BLaER1 (cell line): ENCODE measurements around the gene MAP2K2.

Experiments used
- H3K27ac ChIP-seq: shearing (Covaris generic); formaldehyde crosslinking; 2 replicates; pipeline ENCODE4 v1.8.1; 2022
- H3K27me3 ChIP-seq: shearing (Covaris generic); formaldehyde crosslinking; 2 replicates; pipeline ENCODE4 v1.8.1; 2022
- H3K36me3 ChIP-seq: shearing (Covaris generic); formaldehyde crosslinking; 2 replicates; pipeline ENCODE4 v1.8.1; 2022
- H3K4me1 ChIP-seq: shearing (Covaris generic); formaldehyde crosslinking; 2 replicates; pipeline ENCODE4 v1.8.1; 2022
- H3K4me2 ChIP-seq: shearing (Covaris generic); formaldehyde crosslinking; 2 replicates; pipeline ENCODE4 v1.8.1; 2022
- H3K4me3 ChIP-seq: shearing (Covaris generic); formaldehyde crosslinking; 2 replicates; pipeline ENCODE4 v1.8.1; 2022
- H3K9ac ChIP-seq: shearing (Covaris generic); formaldehyde crosslinking; 2 replicates; pipeline ENCODE4 v1.8.1; 2022
- H3K9me3 ChIP-seq: shearing (Covaris generic); formaldehyde crosslinking; 2 replicates; pipeline ENCODE4 v1.8.1; 2022
- H4K20me1 ChIP-seq: shearing (Covaris generic); formaldehyde crosslinking; 2 replicates; pipeline ENCODE4 v1.8.1; 2022
- Cebpa-rat ChIP-seq: shearing (Covaris generic); IDR thresholded peaks from 2 replicates; pipeline ENCODE4 v1.8.1; 2022

The MAP2K2 gene

DNA sequence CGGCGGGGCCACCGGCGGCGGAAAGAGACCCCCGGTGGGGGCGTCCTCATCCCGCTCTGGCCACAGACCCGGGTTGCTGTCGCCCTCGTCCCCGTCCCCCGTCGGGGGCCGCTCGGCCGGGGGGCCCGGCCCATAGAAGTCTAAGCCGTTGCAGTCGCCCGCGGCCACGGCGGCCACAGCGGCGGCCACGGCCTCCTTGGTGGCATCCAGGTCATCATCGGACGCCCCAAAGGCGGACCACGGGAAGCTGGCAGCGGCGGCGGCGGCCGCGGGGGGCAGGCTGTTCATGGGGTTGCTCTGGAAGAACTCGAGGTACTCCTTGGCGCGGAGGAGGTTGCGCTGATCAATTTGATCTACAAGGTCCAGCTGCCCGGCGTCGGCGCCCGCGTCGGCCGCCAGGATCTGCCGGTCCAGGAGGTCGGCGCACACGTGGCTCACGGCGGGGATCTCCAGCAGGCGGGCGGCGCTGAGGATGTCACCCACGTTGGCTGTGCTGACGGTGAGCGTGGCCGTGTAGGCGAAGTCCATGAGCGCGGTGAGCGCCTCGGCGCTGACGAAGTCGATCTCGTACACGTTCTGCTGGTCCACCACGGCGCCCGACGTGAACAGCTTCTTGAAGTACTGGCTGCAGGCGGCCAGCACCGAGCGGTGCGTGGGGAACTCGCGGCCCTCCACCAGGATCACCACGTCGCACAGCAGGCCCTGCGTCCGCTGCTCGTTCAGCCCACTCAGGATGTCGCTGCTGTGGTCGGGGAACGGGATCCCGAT lies 69.3 kb downstream of the MAP2K2 start:
- Histone ChIP-seq H3K9me3 (no peaks in the 10 kb centered on the region), H3K27ac (no peak overlapping the region), H4K20me1 (peaks cover 100% of the 10 kb centered on the region), H3K4me2 (no peak overlapping the region), H3K9ac (no peak overlapping the region), H3K36me3 (peaks cover 93% of the 10 kb centered on the region), H3K4me3 (no peak overlapping the region), H3K27me3 (no peaks in the 10 kb centered on the region), H3K4me1 (no peaks in the 10 kb centered on the region)
- no peak for TF ChIP-seq Cebpa-rat

DNA sequence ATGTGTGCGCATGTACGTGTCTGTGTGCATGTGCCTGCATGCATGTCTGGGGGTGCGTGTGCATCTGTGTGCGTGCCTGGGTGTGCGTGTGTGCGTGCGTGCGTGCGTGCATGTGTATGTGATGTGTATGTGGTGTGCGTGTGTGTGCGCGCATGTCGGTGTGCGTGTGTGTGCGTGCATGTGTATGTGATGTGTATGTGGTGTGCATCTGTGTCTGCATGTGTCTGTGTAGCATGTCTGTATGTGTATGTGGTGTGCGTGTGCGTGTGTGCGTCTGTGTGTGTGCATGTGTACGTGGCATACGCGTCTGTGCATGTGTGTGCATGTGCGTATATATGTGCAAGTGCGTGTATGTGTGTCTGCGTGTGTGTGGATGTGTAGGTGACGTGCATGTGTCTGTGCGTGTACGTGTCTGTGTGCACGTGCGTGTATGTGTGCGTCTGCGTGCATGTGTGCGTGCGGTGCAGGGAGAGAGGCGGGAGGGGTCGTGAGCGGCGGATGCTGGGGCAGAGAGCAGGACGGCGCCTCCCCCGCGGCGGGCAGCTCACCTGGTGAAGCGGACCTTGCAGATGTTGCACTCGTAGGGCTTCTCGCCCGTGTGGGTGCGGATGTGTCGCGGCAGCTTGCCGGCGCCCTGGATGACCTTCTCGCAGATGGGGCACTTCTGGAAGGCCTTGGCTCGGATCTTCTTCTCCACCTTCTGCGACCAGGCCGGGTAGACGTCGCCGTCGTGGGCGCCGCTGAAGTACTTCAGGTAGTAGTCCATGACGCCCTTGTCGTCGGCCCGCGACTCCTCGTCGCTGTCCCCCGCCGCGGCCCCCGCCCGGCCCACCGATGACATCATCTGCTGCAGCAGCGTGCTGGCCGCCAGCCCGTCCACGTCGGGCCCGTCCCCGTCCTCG lies 70.2 kb downstream of the MAP2K2 start:
- Histone ChIP-seq H3K9ac (no peak overlapping the region), H3K4me2 (no peak overlapping the region), H3K36me3 (peaks cover 94% of the 10 kb centered on the region)

DNA sequence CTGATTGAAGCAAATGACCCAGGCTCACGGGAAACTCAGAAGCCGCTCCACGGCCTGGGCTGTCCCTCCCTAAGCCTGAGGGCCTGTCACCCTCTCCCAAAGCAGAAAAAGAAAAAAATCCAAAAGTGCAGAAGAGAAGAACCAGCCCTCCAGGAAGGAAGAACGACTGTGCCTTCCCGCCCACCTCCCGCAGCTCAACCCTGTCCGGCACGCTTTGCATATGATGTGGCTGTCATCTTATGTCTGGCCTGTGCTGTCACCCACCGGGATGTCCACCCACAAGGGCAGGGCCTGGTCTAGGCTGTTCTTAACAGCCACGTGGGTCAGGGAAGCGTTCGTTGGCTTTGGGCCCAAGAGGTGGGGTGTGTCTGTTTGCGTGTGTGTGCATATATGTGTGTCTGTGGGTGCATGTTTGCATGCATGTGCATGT lies 70.9 kb downstream of the MAP2K2 start:
- Histone ChIP-seq H4K20me1 (peaks cover 100% of the 10 kb centered on the region), H3K36me3 (peaks cover 95% of the 10 kb centered on the region), H3K27ac (no peak overlapping the region), H3K27me3 (no peaks in the 10 kb centered on the region), H3K9ac (no peak overlapping the region), H3K9me3 (no peaks in the 10 kb centered on the region), H3K4me3 (no peak overlapping the region), H3K4me2 (no peak overlapping the region), H3K4me1 (no peaks in the 10 kb centered on the region)
- TF ChIP-seq Cebpa-rat: no peak

More for the DNA sequence above, 70.2 kb downstream of the MAP2K2 start:
- H3K4me1 ChIP-seq: no peaks in the 10 kb centered on the region
- H4K20me1 ChIP-seq: peaks cover 100% of the 10 kb centered on the region
- H3K27me3 ChIP-seq: no peaks in the 10 kb centered on the region
- no peak overlapping the region for H3K4me3 ChIP-seq
- no peak for TF ChIP-seq Cebpa-rat
- no peaks in the 10 kb centered on the region for H3K9me3 ChIP-seq
- H3K27ac ChIP-seq: no peak overlapping the region

DNA sequence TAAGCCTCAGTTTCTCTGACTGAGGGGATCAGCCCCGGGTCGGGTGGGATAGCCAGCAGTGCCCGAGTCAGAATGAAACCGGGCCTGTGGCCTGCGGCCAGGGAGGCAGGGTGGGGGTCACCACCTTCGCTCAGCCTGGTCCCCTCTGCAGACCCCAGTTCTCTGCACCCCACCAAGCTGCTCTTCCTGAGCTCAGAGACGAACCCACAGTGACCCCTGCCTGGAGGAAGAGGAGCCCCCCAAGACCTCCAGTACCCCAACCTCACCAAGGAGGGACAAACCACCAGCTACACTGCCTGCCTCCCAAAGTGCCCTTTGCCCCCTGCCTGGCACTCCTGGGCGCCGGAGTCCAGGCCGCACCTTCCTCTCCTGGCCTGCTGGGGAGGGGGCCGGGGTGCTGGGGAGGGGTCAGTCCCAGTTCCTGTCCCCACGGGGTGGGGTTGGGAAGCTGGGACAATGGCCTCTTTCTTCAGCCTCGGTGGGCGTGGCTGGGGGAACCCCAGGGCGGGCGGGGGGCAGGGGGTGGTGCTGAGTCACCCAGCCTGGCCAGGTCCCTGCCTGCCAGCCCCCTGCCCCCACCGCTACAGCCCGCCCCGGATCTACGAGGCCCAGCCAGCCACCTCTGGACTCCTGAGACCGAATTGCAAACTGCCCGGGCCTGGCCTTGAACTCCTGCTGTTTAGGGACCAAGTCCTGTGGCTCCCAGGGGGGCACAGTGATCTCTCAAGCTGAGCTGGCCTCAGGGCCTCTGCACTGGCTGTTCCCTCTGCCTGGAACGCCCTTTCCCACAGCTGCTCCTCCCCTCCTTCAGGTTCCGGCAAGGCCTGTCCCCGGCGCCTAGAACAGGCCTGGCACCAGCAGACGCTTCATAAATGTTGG lies 71.6 kb downstream of the MAP2K2 start:
- Histone ChIP-seq H3K9ac (no peak overlapping the region), H3K4me3 (no peak overlapping the region), H3K9me3 (no peaks in the 10 kb centered on the region), H3K27ac (no peak overlapping the region), H3K36me3 (peaks cover 94% of the 10 kb centered on the region), H3K27me3 (no peaks in the 10 kb centered on the region), H3K4me2 (no peak overlapping the region), H3K4me1 (no peaks in the 10 kb centered on the region), H4K20me1 (peaks cover 100% of the 10 kb centered on the region)
- TF ChIP-seq Cebpa-rat: no peak

DNA sequence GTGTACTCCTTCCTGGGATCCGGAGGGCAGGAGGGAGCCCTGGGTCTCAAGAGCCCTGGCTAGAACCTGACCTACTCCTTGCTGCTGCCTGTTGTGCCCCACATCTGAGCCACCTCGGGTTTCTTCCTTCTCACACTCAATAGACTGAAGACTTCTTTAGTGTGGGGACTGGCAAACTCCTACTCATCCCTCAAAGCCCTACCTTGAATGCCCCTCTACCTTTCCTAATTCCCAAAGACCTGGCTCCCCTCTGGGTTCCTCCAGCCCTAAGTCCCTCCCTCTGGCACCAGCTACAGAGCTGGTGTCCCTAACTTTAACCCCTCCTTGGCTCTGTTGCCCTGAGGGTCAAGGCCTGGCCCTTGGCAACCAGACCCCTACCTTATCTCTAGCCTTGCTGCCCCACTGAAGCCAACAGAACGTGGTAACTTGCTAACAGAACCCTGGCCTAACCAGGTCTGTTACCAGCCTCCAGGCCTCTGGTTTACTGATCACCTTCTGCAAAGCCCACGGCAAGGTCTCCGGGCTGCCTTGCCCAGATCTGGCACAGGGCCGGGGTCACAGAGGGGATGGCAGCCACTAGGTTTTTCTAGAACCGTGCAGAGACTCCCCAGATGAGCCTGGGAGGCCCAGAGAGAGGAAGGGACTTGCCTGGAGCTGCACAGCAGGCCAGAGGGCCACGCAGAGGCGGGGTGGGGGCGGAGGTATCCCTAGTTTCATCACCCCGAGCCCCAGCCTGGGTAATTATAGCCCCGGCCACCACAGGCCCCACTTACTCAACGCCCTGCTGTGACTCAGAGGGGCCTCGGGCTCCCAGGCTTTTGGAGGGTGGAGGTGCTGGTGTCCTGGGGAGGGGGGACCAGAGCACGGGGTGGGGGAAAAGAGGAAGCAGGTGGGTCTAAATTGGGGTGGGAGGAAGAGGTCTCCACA lies 72.5 kb downstream of the MAP2K2 start:
- no peak overlapping the region for H3K4me2 ChIP-seq
- no peak overlapping the region for H3K4me3 ChIP-seq
- no peaks in the 10 kb centered on the region for H3K4me1 ChIP-seq
- H3K9me3 ChIP-seq: no peaks in the 10 kb centered on the region
- no peak overlapping the region for H3K9ac ChIP-seq
- H4K20me1 ChIP-seq: peaks cover 94% of the 10 kb centered on the region
- H3K27me3 ChIP-seq: no peaks in the 10 kb centered on the region
- no peak for TF ChIP-seq Cebpa-rat
- H3K36me3 ChIP-seq: peaks cover 86% of the 10 kb centered on the region
- H3K27ac ChIP-seq: no peak overlapping the region

DNA sequence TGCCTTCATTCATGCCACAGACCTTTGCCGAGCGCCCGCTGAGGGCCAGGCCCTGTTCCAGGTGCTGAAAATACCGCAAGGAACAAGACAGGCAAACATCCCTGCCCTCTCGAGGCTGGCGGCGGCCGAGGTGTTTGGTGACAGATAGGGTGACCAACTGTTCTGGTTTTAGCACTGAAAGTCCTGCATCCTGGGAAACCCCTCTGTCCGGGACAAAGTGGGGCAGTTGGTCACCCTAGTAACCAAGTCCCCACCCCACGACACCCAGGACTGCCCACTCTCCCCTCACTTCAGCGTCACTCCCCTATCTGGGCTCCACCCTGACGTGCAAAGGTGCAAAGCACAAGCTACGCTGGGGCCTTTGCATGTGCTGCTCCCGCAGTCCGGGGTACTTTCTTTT lies 74.5 kb downstream of the MAP2K2 start:
- Histone ChIP-seq H3K36me3 (peaks cover 80% of the 10 kb centered on the region), H3K27ac (no peak overlapping the region)

DNA sequence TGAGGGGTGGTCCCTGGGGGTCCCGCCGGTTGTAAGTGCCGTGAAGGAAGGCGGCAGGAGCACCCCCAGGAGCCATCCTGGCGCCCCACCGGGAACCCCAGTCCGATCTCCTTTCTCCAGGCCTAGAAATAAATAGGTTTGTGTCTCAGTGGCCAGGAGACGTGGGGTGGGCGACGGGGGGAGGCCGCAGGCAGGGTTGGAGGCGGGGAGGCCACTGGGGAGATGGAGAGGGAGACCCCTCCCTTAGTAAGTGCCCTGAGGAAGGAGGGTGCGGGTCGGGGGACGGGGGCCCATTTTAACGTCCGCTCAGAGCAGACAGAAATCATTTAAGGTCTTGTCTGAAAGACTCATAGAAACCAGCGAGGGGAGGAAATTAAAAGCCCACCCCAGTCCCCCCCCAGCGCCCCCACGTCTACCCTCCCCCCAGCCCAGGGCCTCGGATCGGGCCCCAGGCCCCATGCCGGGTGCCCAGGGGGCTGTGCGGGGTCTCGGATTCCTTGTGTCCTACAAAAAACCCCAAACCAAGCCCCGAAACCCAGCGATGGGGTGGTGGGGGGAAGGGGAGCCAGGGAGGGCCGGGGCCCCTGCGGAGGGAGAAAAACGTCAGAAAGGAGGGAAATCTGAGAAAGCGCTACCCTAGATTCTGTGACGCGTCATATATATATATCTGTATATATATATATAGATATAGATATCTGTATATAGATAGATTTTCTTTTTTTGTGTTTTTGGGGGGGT lies 76.8 kb downstream of the MAP2K2 start:
- Histone ChIP-seq H3K36me3 (peaks cover 70% of the 10 kb centered on the region), H3K9ac (no peak overlapping the region), H3K4me3 (no peak overlapping the region), H3K27ac (no peak overlapping the region), H3K27me3 (no peaks in the 10 kb centered on the region), H3K9me3 (no peaks in the 10 kb centered on the region), H3K4me2 (no peak overlapping the region), H4K20me1 (peaks cover 87% of the 10 kb centered on the region), H3K4me1 (no peaks in the 10 kb centered on the region)
- no peak for TF ChIP-seq Cebpa-rat

More for the DNA sequence above, 74.5 kb downstream of the MAP2K2 start:
- Histone ChIP-seq H4K20me1 (peaks cover 93% of the 10 kb centered on the region), H3K4me1 (no peaks in the 10 kb centered on the region), H3K4me2 (no peak overlapping the region), H3K27me3 (no peaks in the 10 kb centered on the region), H3K4me3 (no peak overlapping the region), H3K9me3 (no peaks in the 10 kb centered on the region), H3K9ac (no peak overlapping the region)
- TF ChIP-seq Cebpa-rat: no peak

DNA sequence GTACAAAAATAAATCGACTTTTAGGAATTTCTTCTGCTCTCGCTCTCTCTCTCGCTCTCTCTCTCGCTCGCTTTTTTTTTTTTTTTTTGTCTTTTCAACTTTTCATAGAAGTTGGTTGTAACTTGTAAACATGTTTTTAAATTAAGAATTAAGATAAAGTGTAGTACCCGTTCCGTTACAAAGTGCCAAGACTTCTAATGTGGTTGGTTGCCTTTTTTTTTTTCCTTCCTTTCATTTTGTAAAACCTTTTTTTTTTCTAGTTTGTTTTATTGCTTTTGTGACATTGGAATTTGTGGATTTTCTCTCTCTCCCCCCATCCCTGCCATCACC lies 77.6 kb downstream of the MAP2K2 start:
- H3K36me3 ChIP-seq: peaks cover 70% of the 10 kb centered on the region

More for the DNA sequence above, 77.6 kb downstream of the MAP2K2 start:
- TF ChIP-seq Cebpa-rat: no peak
- no peak overlapping the region for H3K4me3 ChIP-seq
- H4K20me1 ChIP-seq: peaks cover 87% of the 10 kb centered on the region
- no peak overlapping the region for H3K4me2 ChIP-seq
- H3K27me3 ChIP-seq: no peaks in the 10 kb centered on the region
- no peaks in the 10 kb centered on the region for H3K4me1 ChIP-seq
- no peak overlapping the region for H3K9ac ChIP-seq
- no peak overlapping the region for H3K27ac ChIP-seq
- H3K9me3 ChIP-seq: no peaks in the 10 kb centered on the region
